Nephron (organoid): ENCODE measurements around the gene LRP5.

Experiments
- H3K27ac Mint-ChIP-seq, 3 experiments: 2 replicates each; pipeline ENCODE4 v1.8.0; 2020; ENCODE audit warnings: mixed read lengths in 3 of 3, mild to moderate bottlenecking in 2 of 3, moderate library complexity in 1 of 3
- H3K27me3 Mint-ChIP-seq: 2 replicates; pipeline ENCODE4 v1.8.0; 2021; ENCODE audit warnings: low read depth, mild to moderate bottlenecking, moderate library complexity, mixed read lengths
- H3K36me3 Mint-ChIP-seq: 2 replicates; pipeline ENCODE4 v1.8.0; 2020; ENCODE audit warnings: low read depth, mixed read lengths
- H3K4me1 Mint-ChIP-seq: 2 replicates; pipeline ENCODE4 v1.8.0; 2020; ENCODE audit warnings: mixed read lengths
- H3K4me3 Mint-ChIP-seq, 3 experiments: 2 replicates each; pipeline ENCODE4 v1.8.0; 2020; ENCODE audit warnings: mild to moderate bottlenecking in 3 of 3, mixed read lengths in 3 of 3, moderate library complexity in 2 of 3
- H3K9me3 Mint-ChIP-seq: 2 replicates; pipeline ENCODE4 v1.8.0; 2020; ENCODE audit warnings: mixed read lengths
- TF ChIP-seq, protein P1 (sequence below), 3 experiments: fragments of 200-600 bp; sonication (generic); IDR thresholded peaks; one replicate each; pipeline ENCODE4 v1.5.0; 2021; ENCODE audit warnings: antibody characterized with exemption in 3 of 3; ENCODE audit not compliant: unreplicated experiment in 3 of 3

Gene LRP5

GRCh38 chr11:68338051-68338780 lies 25.8 kb downstream of the LRP5 start:
- H3K9me3 Mint-ChIP-seq: no peaks in the 10 kb centered on the region
- peaks cover 58% of the 10 kb centered on the region for H3K4me1 Mint-ChIP-seq
- peaks cover 3% of the 10 kb centered on the region for H3K36me3 Mint-ChIP-seq
- peak overlapping the region; percentile 22 to 30 (median 22) for H3K27ac Mint-ChIP-seq
- peaks cover 3% of the 10 kb centered on the region for H3K27me3 Mint-ChIP-seq
- peak overlapping the region in 1 of 3 experiments; percentile 16 for H3K4me3 Mint-ChIP-seq
- TF ChIP-seq, protein P1, sequence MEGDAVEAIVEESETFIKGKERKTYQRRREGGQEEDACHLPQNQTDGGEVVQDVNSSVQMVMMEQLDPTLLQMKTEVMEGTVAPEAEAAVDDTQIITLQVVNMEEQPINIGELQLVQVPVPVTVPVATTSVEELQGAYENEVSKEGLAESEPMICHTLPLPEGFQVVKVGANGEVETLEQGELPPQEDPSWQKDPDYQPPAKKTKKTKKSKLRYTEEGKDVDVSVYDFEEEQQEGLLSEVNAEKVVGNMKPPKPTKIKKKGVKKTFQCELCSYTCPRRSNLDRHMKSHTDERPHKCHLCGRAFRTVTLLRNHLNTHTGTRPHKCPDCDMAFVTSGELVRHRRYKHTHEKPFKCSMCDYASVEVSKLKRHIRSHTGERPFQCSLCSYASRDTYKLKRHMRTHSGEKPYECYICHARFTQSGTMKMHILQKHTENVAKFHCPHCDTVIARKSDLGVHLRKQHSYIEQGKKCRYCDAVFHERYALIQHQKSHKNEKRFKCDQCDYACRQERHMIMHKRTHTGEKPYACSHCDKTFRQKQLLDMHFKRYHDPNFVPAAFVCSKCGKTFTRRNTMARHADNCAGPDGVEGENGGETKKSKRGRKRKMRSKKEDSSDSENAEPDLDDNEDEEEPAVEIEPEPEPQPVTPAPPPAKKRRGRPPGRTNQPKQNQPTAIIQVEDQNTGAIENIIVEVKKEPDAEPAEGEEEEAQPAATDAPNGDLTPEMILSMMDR (IDR thresholded peaks at IDR 0.05; ENCODE audit: unreplicated experiment in 3 of 3): no peak

DNA sequence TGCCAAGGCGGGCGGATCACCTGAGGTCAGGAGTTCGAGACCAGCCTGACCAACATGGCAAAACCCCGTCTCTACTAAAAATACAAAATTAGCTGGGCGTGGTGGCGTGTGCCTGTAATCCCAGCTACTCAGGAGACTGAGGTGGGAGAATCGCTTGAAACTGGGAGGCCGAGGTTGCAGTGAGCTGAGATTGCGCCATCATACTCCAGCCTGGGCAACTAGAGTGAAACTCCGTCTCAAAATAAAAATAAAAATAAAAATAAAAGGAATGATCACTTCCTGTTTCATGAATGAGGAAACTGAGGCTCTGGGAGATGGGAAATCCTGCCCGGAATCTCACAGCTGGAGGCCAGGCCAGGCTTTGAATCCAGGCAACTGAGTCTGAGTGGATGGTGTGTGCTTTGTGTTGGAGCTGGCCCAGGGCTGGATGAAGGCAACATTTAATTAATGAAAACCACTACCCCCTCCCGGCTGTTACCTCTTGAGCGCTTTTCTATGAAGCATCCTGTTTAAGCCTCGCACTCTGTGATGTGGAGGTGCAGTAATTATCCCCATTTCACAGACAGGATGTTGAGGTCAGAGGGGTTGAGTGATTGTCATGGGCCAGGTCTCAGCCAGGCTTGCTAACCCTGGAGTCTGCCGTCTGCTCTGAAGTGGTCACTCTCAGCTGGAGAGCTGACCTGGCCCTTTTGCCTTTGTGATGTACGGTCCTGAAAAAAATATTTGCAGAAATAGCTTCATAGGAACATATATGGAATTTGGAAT lies 27.8 kb downstream of the LRP5 start:
- Mint-ChIP-seq H3K27ac (peak overlapping the region in 1 of 3 experiments; percentile 10), H3K36me3 (peaks cover 12% of the 10 kb centered on the region), H3K4me1 (peaks cover 53% of the 10 kb centered on the region), H3K27me3 (no peaks in the 10 kb centered on the region), H3K4me3 (no peak overlapping the region), H3K9me3 (no peaks in the 10 kb centered on the region)
- TF ChIP-seq, protein P1 (IDR thresholded peaks at IDR 0.05; ENCODE audit: unreplicated experiment in 3 of 3): no peak

DNA sequence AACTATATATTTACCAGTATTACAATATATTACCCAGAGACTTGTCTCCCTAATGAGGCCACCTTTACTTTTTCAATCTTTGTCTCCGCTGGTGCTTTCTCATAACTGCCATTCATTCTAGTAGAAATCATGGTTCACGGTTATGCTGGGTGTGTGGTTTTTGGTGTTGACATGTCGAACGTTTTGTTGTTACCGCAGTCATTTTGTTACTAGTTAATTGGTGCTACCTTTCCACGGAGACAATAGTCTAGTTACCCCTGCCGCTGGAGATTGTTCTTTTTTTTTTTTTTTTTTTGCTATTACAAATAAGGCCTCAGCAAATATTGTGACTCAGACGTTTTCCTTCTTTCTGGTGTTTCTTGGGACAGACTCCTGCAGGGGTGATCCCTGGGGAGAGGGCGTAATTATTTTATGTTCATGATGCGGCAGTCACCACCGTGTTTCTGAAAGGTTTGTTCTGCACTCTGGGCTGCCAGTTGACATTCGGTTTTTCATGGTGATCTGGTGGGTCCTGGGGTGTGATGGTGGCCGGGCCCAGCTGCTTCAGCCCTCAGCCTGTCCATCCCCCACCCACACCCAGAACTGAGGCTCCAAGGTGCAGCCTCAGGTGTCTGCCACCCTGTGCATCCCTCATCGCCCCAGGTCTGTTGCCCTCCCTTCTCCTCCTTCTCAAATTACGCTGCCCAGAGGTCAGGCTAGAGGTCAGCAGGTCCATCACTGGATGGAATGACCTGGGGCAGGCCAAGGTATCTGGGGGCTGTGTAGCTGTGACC lies 28.6 kb downstream of the LRP5 start:
- H3K4me3 Mint-ChIP-seq: no peak overlapping the region
- TF ChIP-seq, protein P1 (IDR thresholded peaks at IDR 0.05; ENCODE audit: unreplicated experiment in 3 of 3): no peak
- H3K27ac Mint-ChIP-seq: peak overlapping the region; percentile 2 to 42 (median 10)
- peaks cover 52% of the 10 kb centered on the region for H3K4me1 Mint-ChIP-seq
- peaks cover 6% of the 10 kb centered on the region for H3K9me3 Mint-ChIP-seq
- peaks cover 18% of the 10 kb centered on the region for H3K36me3 Mint-ChIP-seq
- H3K27me3 Mint-ChIP-seq: no peaks in the 10 kb centered on the region

DNA sequence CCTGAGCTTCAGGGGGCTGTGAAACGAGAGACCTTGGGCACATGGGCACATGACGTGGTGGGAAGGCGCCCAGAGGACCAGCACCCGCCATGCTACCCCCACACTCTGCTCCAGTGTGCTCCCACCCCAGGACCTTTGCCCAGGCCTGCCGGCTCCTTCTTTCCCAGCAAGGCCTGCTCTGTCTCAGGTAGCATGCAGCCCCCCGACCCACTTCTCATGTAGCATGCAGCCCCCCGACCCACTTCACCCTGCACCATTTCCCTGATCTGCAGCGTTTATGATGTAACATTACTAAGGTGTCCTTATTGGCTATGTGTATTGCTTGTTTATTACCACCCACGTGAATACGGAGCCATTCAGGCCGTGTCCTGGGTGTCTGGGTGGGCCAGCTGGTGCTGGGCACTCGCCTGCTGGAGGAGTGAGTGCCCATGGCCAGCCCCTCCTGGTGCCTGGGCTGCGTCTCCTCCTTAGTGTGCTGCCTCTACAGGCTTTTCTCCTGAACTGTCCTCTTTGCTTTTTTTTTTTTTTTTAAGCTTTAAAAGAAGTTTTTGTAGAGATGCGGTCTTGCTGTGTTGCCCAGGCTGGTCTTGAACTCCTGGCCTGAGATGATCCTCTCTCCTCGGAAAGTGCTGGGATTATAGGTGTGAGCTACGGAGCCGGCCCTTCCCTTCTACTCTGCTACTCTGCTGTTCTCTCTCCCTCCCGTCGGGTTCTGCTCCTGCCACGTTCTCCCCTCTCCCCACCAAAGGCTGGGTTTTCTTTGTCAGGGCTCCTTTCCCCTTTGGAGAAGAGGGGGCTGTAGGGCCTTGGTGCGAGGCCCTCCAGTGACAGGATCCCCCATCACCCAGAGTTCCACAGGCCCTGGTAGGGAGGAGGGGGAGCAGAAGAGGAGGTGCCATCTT lies 29.4 kb downstream of the LRP5 start:
- Mint-ChIP-seq H3K27ac (peak overlapping the region; percentile 77 to 90 (median 81)), H3K27me3 (no peaks in the 10 kb centered on the region), H3K4me1 (peaks cover 58% of the 10 kb centered on the region), H3K4me3 (no peak overlapping the region), H3K9me3 (peaks cover 10% of the 10 kb centered on the region), H3K36me3 (peaks cover 26% of the 10 kb centered on the region)
- TF ChIP-seq, protein P1 (IDR thresholded peaks at IDR 0.05; ENCODE audit: unreplicated experiment in 3 of 3): peak in 2 of 3 experiments; percentile 11 to 23

- Mint-ChIP-seq H3K27me3 (no peaks in the 10 kb centered on the region), H3K4me1 (peaks cover 57% of the 10 kb centered on the region), H3K27ac (peak overlapping the region; percentile 77 to 90 (median 81)), H3K9me3 (peaks cover 10% of the 10 kb centered on the region), H3K4me3 (peak overlapping the region in 1 of 3 experiments; percentile 32), H3K36me3 (peaks cover 32% of the 10 kb centered on the region)
- TF ChIP-seq, protein P1 (IDR thresholded peaks at IDR 0.05; ENCODE audit: unreplicated experiment in 3 of 3): no peak
These were observed 30.2 kb downstream of the LRP5 start for GRCh38 chr11:68342459-68343158.
